PC-9 (cell line): ENCODE data around the gene ITM2C. TPM values are rescaled to one million over a fixed set of nuclear protein-coding genes. Genes with fewer than 3 reads are reported as not detected.

Experiments used
- BruUV-seq: library from RNA; stranded (reverse); fragments of 400-500 nt; replicated peaks from 2 replicates; lab custom pipeline; 2021; lab: Mats Ljungman, UMichigan
- CTCF ChIA-PET: fragments of 300-600 bp; sonication (Branson Sonifier 250); formaldehyde crosslinking; loops from one replicate; lab custom pipeline; 2022; ENCODE audit warnings: antibody characterized with exemption; lab: Charles Lee
- POLR2A ChIA-PET: fragments of 300-600 bp; sonication (Branson Sonifier 250); formaldehyde crosslinking; loops from one replicate; lab custom pipeline; 2022; ENCODE audit warnings: antibody characterized with exemption; ENCODE audit not compliant: unreplicated experiment; lab: Charles Lee
- DNase-seq, 2 experiments: peaks; one replicate each; pipeline versions ENCODE4 v3.0.0 to v3.0.0-alpha.2; 2015 to 2022; ENCODE audit warnings: mixed read lengths in 1 of 2
- H2AFZ ChIP-seq: fragments of 200-600 bp; sonication (generic); 2 replicates; pipeline ENCODE4 v1.8.1; 2017; ENCODE audit warnings: antibody characterized with exemption
- H3F3A ChIP-seq: fragments of 200-600 bp; sonication (generic); 2 replicates; pipeline ENCODE4 v1.8.1; 2017; ENCODE audit warnings: antibody characterized with exemption, mild to moderate bottlenecking, low read depth; ENCODE audit not compliant: insufficient read depth
- H3K27ac ChIP-seq: fragments of 200-600 bp; sonication (generic); 2 replicates; pipeline ENCODE4 v1.6.1; 2016; ENCODE audit warnings: mixed run types
- H3K27me3 ChIP-seq: fragments of 200-600 bp; sonication (generic); 2 replicates; pipeline ENCODE4 v1.6.1; 2016; ENCODE audit warnings: low read depth, mixed run types; ENCODE audit not compliant: insufficient read depth
- H3K36me3 ChIP-seq: fragments of 200-600 bp; sonication (generic); 2 replicates; pipeline ENCODE4 v1.6.1; 2016; ENCODE audit warnings: low read depth, mixed run types
- H3K4me1 ChIP-seq: fragments of 200-600 bp; sonication (generic); replicated peaks from 2 replicates; pipeline ENCODE4 v1.6.1; 2016; ENCODE audit warnings: mixed run types; ENCODE audit not compliant: insufficient read depth
- H3K4me2 ChIP-seq: fragments of 200-600 bp; sonication (generic); 2 replicates; pipeline ENCODE4 v1.6.1; 2017; ENCODE audit warnings: mixed run types
- H3K4me3 ChIP-seq: fragments of 200-600 bp; sonication (generic); 2 replicates; pipeline ENCODE4 v1.6.1; 2016; ENCODE audit warnings: mixed run types
- H3K79me2 ChIP-seq: fragments of 200-600 bp; sonication (generic); 2 replicates; pipeline ENCODE4 v1.6.1; 2017; ENCODE audit warnings: low read depth, mixed run types
- H3K9me2 ChIP-seq: fragments of 200-600 bp; sonication (generic); 2 replicates; pipeline ENCODE4 v1.8.1; 2017; ENCODE audit warnings: mild to moderate bottlenecking; ENCODE audit not compliant: insufficient read depth
- H3K9me3 ChIP-seq: fragments of 200-600 bp; sonication (generic); 2 replicates; pipeline ENCODE4 v1.8.1; 2016; ENCODE audit warnings: low read depth; ENCODE audit not compliant: insufficient read depth
- H4K20me1 ChIP-seq: fragments of 200-600 bp; sonication (generic); 2 replicates; pipeline ENCODE4 v1.8.1; 2017; ENCODE audit not compliant: insufficient read depth
- CTCF ChIP-seq: fragments of 200-600 bp; sonication (generic); conservative IDR thresholded peaks from 2 replicates; pipeline ENCODE4 v1.6.1; 2017; ENCODE audit warnings: mixed run types, antibody characterized with exemption, mild to moderate bottlenecking, moderate library complexity
- EZH2 ChIP-seq: fragments of 200-600 bp; sonication (generic); IDR thresholded peaks from 2 replicates; pipeline ENCODE4 v1.8.0; 2017; ENCODE audit warnings: antibody characterized with exemption, low read depth
- intact Hi-C: fragments of 100-400 bp; cut with micrococcal nuclease; formaldehyde crosslinking; loops from one replicate; pipeline ENCODE4 v1.10.0; 2022; ENCODE audit not compliant: unreplicated experiment
- total RNA-seq: library from RNA; stranded (reverse); gene quantifications from 2 replicates; pipeline ENCODE4 v1.2.3, GENCODE V29; 2021

Gene ITM2C
- total RNA-seq, 1 experiment from 2014 or later = 76.0 TPM

- 0 out of 2 replicates have a peak, but pooled peaks cover 4% of the 10 kb centered on the region for H3F3A ChIP-seq
- no peak overlapping the region for H3K4me3 ChIP-seq
- H3K9me2 ChIP-seq = no peaks in the 10 kb centered on the region
- H3K27ac ChIP-seq = no peak overlapping the region
- H3K36me3 ChIP-seq = no peaks in the 10 kb centered on the region
- DNase-seq = no peak
- H3K4me2 ChIP-seq = peak overlapping the region; percentile 41
- no peaks in the 10 kb centered on the region for H3K9me3 ChIP-seq
- H3K27me3 ChIP-seq = no peaks in the 10 kb centered on the region
- ChIA-PET CTCF (no interaction called here), POLR2A (interaction anchor here (0.6 kb wide), 1 partner anchor 20 kb away, joined by 3 read pairs; no protein-coding TSS in a partner anchor)
- no TSS peak for BruUV-seq
- intact Hi-C loops = loop anchor here (2.0 kb wide), 1 partner anchor 59 kb away; no protein-coding TSS in a partner anchor
- no peaks in the 10 kb centered on the region for H4K20me1 ChIP-seq
- H3K79me2 ChIP-seq = no peaks in the 10 kb centered on the region
- H2AFZ ChIP-seq = no peak overlapping the region
- H3K4me1 ChIP-seq = peaks cover 13% of the 10 kb centered on the region
- TF ChIP-seq CTCF (no peak), EZH2 (no peak)
Measured at GRCh38 chr2:230908092-230908594, 43.4 kb downstream of the ITM2C start.

DNA sequence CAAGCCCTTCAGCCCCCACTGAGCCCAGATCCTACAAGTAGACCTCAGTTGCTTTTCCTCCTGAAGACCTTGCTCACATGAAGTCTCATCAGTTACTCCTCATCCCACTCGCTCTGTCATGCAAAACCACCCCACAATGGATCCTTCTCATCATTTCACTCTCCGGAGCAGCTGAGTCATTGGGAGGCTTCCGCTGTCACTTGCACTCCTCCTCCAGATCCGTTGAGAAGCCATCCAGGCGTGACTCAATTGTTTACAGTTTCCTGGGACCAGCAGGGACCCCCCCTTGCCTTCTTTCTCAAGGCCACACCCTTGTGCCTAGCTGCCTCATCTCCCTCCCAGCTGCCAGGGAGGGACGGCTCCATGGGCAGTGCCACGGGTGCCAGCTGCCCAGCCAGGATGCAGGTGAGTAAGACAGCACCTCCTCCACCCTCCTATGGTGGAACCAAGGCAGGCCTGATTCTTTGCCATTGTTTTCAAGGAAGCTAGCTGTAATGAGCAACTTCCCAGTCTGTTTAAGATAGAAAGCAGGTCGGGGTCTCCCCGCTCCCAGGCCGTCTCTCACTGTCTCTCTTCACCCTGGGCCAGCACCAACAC lies 44.0 kb downstream of the ITM2C start:
- Histone ChIP-seq H3K4me3 (no peak overlapping the region), H3F3A (0 out of 2 replicates have a peak, but pooled peaks cover 4% of the 10 kb centered on the region), H4K20me1 (no peaks in the 10 kb centered on the region), H3K9me2 (no peaks in the 10 kb centered on the region), H3K4me1 (peaks cover 13% of the 10 kb centered on the region), H2AFZ (no peak overlapping the region), H3K9me3 (no peaks in the 10 kb centered on the region), H3K4me2 (peak overlapping the region; percentile 41), H3K27ac (no peak overlapping the region), H3K36me3 (no peaks in the 10 kb centered on the region), H3K27me3 (no peaks in the 10 kb centered on the region), H3K79me2 (no peaks in the 10 kb centered on the region)
- ChIA-PET POLR2A (interaction anchor here (0.6 kb wide), 3 partner anchors 19 to 1033 kb away, joined by 3 to 5 read pairs (median 5); no protein-coding TSS in a partner anchor), CTCF (interaction anchor here (0.6 kb wide), 2 partner anchors 95 to 268 kb away, joined by 3 read pairs; no protein-coding TSS in a partner anchor)
- TF ChIP-seq CTCF = no peak
- TF ChIP-seq EZH2 = no peak
- intact Hi-C loops = loop anchor here (2.0 kb wide), 1 partner anchor 60 kb away; no protein-coding TSS in a partner anchor
- DNase-seq = peak; percentile 68 to 71
- no TSS peak for BruUV-seq

DNA sequence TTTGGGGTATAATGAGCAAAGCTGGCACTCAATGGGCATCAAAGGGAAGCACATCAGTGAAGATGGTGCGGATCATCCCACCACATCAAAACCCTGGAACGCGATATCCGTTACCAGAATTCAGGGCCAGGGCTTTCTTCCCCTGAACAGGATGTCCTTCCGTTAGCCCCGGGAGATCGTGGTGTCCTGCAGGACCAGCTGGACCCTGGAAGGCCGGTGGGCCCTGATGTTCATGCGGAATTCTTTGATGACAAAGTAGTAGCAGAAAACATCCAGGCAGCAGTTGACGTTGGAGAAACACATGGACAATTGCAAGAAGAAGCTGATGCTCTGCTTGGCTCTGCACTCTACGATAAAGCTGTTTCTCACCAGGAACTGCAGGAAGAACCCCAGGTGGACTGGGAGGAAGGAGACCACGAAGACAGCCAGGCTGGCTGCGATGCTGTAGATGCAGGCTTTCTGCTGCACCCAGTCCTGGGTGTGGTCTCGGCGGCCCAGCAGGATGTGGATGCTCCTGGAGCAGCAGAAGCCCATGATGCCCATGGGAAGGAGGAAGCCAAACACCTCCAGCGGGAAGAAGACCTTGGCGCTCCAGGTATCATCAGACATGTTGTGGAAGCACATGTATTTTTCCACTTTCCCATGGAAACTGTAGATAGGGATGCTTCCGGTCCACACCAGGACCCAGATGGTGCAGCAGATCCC lies 45.3 kb downstream of the ITM2C start:
- Histone ChIP-seq H3K27ac (no peak overlapping the region), H3K9me3 (no peaks in the 10 kb centered on the region), H3K4me1 (peaks cover 13% of the 10 kb centered on the region), H3K4me3 (no peak overlapping the region), H3K27me3 (no peaks in the 10 kb centered on the region), H4K20me1 (no peaks in the 10 kb centered on the region), H3K36me3 (no peaks in the 10 kb centered on the region), H2AFZ (no peak overlapping the region), H3K4me2 (no peak overlapping the region), H3F3A (0 out of 2 replicates have a peak, but pooled peaks cover 4% of the 10 kb centered on the region), H3K79me2 (no peaks in the 10 kb centered on the region), H3K9me2 (no peaks in the 10 kb centered on the region)
- CTCF ChIA-PET = no interaction called here
- BruUV-seq = no TSS peak
- intact Hi-C loops = loop anchor here (2.0 kb wide), 1 partner anchor 61 kb away; no protein-coding TSS in a partner anchor
- POLR2A ChIA-PET = no interaction called here
- TF ChIP-seq EZH2 (no peak), CTCF (no peak)
- no peak for DNase-seq
